HG03025 (cell line): ENCODE results near the gene PTTG1IP2.
A peak's percentile ranks its signal among the peaks of the same experiment; 100 is the strongest.
"Not testable (repeated sequence)": the region's sequence is repeated elsewhere in the genome, so short reads cannot be mapped to it uniquely, and the experiment has no call there.

Source experiments
- ATAC-seq: cut with Tn5 transposase; IDR thresholded peaks from one replicate; pipeline ENCODE4 v1.9.1; 2021; ENCODE audit warnings: mild to moderate bottlenecking, moderate library complexity; ENCODE audit not compliant: unreplicated experiment, low FRiP score

The PTTG1IP2 gene

DNA sequence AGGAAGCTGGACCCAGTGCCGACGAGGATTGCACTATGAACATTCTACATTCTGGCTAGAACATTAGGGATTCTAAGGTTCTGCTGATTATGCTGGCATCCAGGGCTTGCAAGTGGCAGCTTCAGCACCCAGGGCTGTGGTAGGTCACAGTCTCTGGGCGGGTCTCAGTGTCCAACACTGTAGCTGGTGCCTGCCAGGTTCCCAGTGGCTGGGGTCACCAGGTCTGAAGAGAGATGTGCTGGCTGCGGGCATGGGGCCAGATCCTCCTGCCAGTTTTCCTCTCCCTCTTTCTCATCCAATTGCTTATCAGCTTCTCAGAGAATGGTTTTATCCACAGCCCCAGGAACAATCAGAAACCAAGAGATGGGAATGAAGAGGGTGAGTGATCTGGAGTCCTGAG is at the start of gene PTTG1IP2:
Gene PTTG1IP2, plus strand, starts transcription at position 86 of the 400 bp plus-strand sequence. Its CDS starts 148 bp downstream, at position 234.
- no peak for ATAC-seq

DNA sequence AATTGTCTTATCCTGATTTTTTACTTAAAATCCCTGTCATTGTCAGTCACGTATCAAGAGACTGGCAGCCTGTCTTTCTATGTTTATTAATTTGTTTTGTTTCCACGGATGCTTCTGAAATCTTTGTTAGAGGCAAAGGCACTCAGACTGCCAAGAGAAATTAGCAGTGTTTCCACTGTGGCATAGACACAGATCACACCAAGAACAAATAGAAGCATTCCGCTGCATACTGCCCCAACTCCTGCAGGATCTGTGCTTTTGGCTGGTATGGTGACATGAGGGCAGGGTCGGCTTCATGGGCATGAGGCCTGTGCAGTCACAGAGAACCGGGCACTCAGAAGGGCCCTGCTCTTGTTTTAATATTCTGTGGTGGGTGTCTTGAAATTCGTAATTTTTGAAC is 47.8 kb upstream of the PTTG1IP2 start:
- no peak for ATAC-seq

DNA sequence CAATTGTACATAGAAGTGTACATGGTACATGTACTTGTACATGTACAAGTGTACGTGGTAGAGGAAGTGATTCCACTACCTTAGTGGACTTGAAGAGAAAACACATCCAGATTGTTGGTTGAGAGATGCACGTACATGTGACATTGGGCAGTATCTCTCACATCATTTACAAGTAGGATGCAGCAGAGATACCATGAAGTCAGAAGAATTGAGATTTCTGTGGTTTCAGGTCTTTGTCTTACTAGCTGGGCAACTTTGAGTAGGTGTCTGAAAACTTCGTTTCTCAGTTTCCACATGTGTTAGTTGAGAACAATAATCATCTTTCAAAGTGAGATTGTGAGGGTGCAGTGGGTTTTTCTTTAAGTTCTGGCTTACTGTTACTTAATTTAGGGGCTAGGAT is 44.7 kb upstream of the PTTG1IP2 start:
- peak; percentile 98 for ATAC-seq

DNA sequence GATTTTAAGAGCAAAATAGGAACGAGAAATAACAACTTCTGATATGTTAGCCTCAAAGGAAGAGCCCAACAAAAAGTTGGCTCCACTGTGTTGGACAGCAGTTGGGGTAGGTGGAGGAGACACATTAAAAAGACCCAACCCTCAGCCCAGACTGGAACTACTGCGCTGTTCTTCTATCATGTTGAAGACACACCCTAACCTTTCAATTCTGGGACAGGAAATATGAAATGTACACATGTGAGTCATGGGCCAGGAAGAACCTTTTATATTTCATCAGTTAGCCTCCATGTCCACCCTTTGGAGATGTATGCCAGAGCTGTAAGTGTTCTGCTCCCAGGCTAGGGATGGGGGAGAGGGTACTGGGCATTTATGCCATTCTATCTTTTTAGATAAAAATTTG is 44.1 kb upstream of the PTTG1IP2 start:
- no peak for ATAC-seq

DNA sequence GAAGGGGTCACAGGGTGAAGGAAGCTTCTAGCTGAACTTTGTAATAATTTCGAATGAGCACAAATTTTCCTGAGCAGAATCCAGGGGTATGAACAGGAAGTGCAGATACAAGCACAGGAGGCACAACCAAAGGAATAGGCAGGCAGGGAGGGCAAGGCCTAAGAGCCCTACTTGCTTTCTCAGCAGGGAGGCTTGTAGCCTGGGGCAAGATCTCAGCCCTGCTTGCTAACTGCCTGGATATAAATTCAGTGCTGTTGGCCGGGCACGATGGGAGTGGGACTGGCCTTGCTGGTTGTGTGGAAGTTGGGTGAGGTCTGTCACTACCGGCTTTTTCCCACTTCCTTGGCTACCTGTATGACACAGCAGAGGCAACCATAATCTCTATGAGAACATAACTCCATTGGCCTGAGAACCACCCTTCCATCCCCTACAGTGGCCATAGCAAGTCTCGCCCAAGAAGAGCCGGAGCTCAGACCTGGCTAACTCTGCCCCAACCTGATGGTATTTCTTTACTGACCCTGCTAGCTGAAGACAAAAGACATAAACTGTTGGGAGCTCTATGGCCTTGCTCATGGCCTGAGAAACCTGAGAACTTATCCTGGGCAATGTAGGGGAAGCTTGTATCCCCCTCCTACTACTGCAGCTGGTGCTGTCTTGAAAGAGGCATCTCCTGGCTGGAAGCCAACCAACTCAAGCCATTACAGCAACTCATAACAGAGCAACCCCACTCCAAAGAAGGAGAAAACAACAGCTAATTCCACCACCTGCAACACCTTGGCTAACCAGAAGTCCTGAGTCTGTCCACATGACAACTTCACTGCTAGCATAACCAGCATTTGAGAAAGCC is 38.6 kb upstream of the PTTG1IP2 start:
- no peak for ATAC-seq

DNA sequence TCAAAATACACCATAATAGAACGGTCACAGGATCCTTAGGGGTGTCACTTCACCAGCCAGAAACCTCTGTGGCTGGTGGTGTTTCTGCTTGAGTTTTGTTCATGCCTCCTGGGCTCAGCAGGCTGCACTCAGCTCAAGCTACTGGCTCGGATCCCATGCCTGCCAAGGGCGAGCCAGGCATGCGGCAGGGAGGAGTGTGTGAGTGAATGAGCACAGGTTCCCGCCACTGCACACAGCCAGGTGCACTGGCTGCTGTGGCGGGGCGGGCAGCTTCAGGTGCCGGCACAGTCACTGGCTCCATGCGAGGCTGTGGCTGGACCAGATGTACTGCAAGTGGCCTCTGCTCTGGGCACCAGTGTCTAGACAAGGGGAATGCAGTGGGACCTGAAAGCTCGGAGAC is 36.7 kb upstream of the PTTG1IP2 start:
- ATAC-seq = no peak

DNA sequence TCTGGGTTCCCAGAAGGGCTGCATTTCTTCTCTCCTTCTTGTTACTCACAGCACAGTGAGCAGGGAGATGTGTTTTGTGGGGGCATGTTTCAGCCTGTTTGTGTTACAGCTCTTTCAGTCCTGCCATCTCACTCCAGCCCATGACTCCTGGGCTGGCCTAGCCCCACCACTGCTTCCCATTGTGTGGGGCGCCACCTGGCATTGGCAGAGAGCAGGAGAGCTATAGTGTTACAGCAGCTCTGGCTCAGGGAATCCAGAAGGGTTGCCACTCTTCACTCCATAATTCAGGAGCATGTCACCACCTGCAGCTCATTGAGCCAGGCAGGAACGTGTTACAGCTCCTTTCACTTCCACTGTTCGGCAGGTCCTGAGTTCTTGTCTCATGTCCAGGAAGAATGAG is 36.2 kb upstream of the PTTG1IP2 start:
- no peak for ATAC-seq

DNA sequence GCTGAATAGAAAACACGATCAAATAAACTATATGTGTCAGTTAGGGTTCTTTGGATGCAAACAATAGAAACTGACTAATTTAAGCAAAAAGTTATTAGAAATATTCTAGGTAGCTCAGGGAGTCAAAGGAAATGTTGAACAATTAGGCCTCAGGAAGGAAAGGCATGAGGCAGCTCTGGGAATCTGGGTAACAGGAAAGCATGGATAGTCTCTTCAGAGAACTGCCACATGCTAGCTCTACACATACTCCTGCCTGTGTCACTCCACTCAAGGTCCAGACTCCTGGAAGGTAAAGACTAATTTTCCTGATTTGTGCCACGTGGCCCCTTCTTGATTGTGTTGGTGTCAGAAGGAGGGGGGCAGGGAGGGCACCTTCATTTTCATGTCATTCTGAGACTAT is 23.8 kb upstream of the PTTG1IP2 start:
- no peak for ATAC-seq

DNA sequence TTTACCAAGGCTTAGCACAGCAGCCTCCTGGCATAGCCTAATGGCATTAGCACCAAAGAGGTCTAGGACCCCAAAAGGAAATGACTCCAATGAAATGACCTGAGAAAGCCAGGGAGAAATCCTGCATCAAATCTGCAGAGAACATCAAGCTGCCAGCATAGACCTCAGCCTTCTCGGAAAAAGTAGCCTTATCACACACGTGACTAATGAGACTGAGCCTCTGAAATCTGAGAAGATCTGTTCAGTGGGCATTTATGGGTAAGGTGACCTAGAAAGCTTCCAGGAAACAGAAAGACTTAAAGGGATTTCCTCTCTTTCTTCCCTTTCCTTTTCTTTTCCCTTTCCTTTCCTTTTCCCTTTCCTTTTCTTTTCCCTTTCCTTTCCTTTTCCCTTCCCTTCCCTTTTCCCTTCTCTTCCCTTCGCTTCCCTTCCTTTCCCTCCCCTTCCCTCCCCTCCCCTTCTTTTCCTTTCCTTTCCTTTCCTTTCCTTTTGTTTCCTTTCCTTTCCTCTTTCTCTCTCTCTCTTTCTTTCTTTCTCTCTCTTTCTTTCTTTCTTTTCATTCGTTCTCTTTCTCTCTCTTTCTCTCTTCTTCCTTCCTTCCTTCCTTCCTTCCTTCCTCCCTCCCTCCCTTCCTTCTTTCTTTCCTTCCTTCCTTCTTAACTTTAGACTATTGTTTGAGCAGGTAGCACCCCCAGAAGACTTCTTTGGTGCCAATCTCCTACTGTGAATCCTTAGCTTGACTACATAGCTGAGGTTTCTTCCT is 23.1 kb upstream of the PTTG1IP2 start:
- no peak for ATAC-seq

DNA sequence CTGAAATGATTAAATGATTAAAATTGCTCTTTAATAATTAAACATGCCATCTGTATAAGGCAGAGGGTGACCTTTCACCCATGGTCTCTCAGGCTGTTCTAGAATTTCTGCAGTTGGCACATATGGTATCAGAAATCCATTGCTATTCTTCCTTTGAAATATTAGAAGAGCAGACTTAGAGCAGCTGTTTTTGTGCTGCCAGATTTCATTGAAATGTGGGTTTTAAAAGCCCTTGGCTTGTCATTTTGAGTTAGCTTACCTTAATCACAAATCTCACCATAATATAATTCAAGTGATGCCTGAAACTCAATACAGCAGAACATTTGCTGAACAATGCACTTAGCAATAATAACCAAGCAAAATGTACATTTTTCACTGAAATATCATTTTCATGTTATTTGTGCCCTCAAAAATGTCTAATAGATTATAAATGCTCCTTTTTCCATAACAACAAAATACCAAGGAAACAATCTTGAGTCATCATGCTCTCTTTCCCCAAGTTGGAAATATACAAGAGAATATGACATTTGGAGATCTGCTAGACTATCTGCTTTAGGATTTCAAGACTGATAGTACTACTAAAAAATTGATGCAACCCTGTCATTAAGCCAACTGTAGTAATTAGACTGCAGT is 16.1 kb upstream of the PTTG1IP2 start:
- no peak for ATAC-seq

DNA sequence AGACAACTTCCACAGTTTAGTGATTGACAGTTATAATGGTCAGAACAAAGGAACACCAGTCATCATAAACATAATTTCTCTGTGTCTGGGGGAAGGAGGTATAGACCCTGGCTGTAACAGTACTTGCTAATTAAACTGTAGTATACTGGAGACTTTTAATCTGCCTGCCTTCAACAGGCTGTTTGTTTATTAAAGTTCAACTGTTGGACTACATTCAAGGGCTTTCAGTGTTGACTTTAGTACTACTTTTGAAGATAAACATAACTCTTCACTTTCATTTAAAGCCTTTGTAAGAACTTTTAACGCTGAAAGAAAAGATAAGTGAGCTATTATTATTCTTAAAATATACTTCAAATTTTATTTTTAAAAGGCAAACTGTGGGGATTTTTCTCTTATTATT is 15.5 kb upstream of the PTTG1IP2 start:
- no peak for ATAC-seq

DNA sequence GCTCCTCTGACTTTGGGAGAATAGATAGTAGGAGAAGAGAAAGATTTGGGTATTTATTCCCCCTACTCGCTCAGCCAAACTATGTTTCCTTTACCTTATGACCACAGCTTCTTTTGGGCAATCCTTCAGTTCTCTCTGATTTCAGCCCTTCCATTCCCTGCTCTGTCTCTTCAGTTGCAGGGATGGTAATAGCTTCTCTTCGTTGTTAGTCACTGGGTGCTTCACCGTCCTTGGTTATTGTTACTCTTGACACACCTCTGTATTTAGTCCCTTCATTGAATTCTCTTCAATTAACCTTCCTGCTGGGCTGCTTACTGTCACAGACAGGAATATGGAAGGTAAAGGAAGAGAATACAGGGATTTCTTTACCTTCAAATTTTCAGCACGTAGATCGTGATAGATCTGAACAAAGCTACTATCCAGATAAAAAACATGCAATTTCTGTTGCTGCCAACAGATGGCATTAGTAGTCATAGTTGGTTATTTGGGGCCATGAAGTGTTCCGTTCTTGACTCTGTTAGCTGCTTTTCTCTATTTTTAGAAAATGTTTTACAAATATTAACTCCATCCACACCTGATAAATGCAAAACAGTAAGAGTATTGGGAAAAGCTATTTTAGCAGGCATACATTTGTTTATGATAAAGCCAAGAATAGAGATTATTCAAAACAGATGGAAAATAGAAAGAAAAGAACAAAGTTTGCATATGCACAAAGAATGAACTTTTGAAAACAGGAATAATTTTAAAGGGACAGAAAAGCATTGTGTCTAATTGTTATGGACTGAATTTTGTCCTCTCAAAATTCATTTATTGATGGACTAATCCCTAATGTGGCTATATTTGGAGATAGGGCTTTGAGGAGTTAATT is 14.0 kb upstream of the PTTG1IP2 start:
- ATAC-seq = no peak

DNA sequence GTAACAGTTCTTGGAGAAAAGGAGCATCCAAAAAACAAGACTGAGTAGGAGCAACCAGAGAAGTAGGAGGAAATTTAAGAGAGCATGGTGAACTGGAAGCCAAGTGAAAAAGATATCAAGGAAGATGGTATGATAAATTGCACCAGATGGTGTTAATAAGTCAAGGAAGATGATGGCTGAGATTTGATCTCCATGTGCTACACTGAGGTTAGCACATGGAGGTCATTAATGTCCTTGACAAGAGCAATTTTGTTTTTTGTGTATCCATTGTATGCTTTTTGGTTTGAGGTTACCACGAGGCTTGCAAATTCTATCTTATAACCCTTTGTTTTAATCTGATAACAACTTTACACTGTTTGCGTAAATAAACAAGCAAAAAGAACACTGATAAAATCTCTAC is 11.3 kb upstream of the PTTG1IP2 start:
- ATAC-seq = no peak

DNA sequence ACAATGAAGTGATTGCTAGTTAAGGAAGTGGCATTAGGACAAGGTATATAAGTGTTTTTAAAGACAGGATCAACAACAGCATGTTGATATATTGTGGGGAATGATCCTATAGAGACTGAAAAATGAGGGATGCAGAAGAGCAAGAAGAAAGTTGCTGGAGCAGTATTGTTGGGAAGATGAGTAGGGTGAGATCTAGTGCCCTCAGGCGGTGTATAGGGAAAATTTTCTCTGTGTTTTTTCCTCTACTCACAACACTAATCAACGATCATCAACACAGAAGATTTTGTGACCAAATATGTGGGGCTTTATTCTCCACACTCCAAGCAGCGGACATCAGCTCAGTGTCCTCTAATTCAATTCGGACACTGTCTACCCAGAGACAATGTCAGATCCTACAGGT is 9.6 kb upstream of the PTTG1IP2 start:
- no peak for ATAC-seq

DNA sequence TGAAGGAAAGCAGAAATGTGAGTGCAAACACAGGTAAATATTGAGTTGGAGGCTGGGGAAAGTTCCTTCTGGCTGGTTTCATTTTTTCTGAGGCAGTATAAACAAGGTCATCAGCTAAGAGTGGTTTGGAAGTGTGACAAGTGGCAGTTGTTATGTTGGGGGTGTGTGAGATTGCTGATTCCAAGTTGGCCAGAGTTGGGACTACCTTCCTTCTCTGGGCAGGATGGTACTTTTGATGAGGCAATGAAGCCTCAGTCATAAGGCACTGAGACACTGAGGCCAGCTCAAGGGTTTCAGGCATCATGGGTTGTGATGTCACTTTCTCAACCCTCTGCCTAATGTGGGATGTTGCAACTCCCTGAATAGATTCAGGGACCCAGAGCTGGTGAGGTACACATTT is 8.2 kb upstream of the PTTG1IP2 start:
- ATAC-seq = no peak

DNA sequence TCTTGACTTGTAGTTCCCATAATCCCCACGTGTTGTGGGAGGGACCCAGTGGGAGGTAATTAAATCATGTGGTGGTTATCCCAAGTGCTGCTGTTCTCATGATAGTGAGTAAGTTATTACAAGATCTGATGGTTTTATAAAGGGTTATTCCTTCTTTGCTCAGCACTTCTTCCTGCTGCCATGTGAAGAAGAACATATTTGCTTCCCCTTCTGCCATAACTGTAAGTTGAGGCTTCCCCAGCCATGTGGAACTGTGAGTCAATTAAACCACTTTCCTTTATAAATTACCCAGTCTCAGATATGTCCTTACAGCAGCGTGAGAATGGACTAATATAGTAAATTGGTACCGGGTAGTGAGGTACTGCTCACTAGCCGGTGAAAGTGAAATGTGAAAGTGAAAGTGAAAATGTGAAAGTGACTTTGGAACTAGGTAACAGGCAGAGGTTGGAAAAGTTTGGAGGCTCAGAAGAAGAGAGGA is 6.2 kb upstream of the PTTG1IP2 start:
- not testable (repeated sequence) for ATAC-seq

DNA sequence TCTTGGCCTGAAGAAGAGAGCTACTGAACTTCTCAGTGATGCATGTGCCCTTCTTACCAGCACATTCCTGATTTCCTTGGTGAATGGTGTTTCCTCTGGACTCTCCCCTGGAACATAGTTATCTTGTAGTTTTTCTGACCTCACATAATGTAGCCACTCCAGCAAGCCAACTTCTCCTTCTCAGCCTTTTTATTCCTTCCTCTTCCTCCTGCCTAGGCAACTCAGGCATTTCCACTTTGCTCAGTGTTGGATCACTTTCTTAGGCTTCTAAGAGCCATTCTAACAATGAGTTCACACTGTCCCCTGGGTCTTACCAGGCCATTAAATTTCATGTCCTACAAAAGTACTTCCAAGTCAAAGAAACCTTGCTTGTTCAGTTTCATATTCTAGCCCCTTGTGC is 3.6 kb upstream of the PTTG1IP2 start:
- no peak for ATAC-seq

DNA sequence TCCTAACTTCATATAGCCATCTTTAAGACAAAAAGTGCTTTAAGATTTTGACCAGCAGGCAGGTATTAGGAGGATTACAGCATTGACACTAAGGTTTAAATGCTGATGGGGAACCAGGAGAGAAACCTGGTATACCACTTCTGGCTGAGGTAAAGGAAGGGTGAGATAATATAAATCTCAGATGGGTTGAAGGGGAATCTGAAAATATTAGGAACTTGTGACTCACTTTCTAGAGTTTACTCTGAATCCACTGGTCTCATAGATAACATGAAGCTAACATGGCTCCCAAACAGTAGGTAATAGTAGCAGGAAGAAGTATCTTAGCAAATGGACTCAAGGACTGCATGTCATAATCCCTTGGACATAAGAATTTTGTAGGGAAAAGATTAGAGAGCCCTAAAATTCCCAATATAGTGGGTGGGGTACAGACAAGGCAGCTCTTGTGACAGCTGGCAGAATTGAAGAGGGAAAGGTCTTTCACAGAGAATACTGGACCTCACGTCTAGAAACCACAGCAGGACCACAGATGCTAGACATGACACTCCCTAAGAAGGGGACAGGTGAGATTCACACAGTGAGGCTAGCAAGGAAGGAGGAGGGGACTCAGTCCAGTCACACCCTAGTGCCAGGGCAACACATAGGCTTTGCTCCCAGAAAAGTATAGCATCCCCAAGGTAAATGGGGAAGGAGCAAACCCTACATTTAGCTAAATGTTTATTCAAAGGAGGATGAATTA is 3.5 kb downstream of the PTTG1IP2 start:
- ATAC-seq = no peak

DNA sequence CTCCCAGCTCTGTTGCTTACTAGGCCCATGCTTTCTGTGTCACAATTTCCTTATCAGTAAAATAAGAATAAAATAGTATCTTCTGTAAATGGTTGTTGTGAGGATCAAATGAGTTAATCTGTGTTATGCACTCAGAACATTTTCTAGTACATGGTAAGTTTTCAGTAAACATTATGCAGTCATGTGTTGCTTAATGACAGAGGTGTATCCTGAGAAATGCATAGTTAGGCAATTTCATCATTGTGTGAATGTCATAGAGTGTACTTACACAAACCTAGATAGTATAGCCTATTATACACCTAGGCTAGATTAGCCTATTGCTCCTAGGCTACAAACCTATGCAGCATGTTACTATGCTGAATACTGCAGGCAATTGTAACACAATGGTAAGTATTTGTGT is 4.4 kb downstream of the PTTG1IP2 start:
- ATAC-seq = no peak
